HUES6 (cell line): ENCODE measurements around the gene KCNH1.

ENCODE experiments used
- H3K27ac ChIP-seq: 2 replicates; pipeline ENCODE4 v1.7.0; 2013; ENCODE audit warnings: low read depth, mild to moderate bottlenecking, low read length, inconsistent platforms
- H3K27me3 ChIP-seq: 2 replicates; pipeline ENCODE4 v1.6.1; 2013; ENCODE audit warnings: low read length; ENCODE audit not compliant: control insufficient read depth, insufficient read depth
- H3K36me3 ChIP-seq: 2 replicates; pipeline ENCODE4 v1.6.1; 2013; ENCODE audit warnings: low read length; ENCODE audit not compliant: control insufficient read depth, insufficient read depth
- H3K4me1 ChIP-seq: 2 replicates; pipeline ENCODE4 v1.6.1; 2013; ENCODE audit warnings: low read length; ENCODE audit not compliant: control insufficient read depth, insufficient read depth
- H3K4me3 ChIP-seq: 2 replicates; pipeline ENCODE4 v1.5.1; 2013; ENCODE audit warnings: low read depth, low read length
- H3K9ac ChIP-seq: one replicate; pipeline ENCODE4 v1.6.1; 2013; ENCODE audit warnings: mild to moderate bottlenecking, low read length
- H3K9me3 ChIP-seq: 2 replicates; pipeline ENCODE4 v1.6.1; 2013; ENCODE audit warnings: low read depth, low read length; ENCODE audit not compliant: control insufficient read depth, insufficient read depth

The KCNH1 gene

DNA sequence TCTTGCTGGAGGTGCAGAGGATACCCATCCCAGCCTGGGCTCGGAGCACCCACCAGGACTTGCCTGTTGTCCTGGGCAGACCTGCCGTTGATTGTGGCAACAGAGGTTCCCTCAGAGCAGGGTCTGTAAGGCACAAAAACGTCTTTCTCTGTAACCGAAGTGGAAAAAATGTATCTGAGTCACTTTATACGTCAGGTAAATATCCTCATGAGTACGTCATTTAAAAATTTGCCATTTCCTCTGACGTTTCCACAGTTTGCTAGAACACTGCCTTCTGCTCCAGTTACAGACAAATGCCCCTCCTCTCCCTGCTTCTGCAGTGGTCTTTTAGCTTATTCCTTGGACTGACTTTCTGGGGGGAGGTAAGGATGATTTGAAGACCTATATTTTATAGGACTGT, 478.4 kb downstream of the KCNH1 start:
- H3K36me3 ChIP-seq, result no peaks in the 10 kb centered on the region
- no peaks in the 10 kb centered on the region for H3K4me1 ChIP-seq
- no peak overlapping the region for H3K9ac ChIP-seq
- no peak overlapping the region for H3K4me3 ChIP-seq
- peaks cover 5% of the 10 kb centered on the region for H3K9me3 ChIP-seq
- no peak overlapping the region for H3K27ac ChIP-seq
- H3K27me3 ChIP-seq, result no peaks in the 10 kb centered on the region

DNA sequence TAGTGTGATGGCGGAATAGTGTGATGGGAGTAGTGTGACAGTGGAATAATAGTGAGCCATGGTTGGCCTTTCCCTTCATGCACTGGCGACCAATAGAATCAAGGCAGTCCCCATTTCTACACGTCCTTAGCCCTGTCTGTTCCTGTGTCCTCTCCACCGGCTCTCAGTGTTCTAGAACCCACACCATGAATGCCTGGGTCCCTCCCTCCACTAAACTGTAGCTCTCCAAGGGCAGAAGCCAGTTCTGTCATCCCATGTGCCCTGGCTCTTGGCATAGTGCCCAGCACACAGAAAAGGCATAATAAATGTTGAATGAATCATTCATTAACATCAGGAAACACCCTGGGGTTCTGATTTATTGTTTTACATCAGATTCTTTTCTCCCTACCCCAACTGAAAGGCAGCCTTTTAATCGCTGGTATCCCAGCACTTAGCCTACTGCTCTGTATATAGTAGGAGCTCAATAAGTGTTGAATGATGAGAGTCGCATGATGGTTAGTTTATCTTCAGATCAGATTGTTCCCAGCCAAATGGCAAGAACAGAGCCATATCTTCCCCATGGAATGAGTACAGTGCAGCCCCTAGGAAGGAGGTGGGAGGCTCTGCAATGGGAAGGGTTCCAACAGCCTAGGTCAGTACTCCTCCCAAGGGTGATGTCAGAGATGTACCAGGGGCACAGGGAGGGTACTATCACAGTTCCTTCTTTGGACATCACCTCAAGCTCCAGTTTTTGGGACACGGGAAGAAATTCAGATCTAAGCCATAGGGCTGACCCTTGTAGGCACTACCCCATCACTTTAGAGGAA, 479.6 kb downstream of the KCNH1 start:
- Histone ChIP-seq H3K9me3 (peaks cover 5% of the 10 kb centered on the region), H3K4me1 (no peaks in the 10 kb centered on the region), H3K4me3 (no peak overlapping the region), H3K27me3 (no peaks in the 10 kb centered on the region), H3K27ac (no peak overlapping the region), H3K9ac (no peak overlapping the region), H3K36me3 (no peaks in the 10 kb centered on the region)

DNA sequence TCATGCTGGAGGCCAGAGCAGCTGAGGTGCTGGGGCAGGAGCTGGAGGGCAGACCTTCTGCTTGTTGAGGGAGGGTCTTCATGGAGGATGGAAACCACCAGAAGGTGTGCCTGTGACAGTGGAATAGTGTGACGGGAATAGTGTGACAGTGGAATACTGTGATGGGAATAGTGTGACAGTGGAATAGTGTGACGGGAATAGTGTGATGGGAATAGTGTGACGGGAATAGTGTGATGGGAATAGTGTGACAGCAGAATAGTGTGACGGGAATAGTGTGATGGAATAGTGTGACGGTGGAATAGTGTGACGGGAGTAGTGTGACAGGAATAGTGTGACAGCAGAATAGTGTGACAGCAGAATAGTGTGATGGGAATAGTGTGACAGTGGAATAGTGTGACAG, 480.2 kb downstream of the KCNH1 start:
- Histone ChIP-seq H3K36me3 (no peaks in the 10 kb centered on the region), H3K9ac (no peak overlapping the region), H3K4me1 (no peaks in the 10 kb centered on the region), H3K9me3 (peaks cover 5% of the 10 kb centered on the region), H3K4me3 (no peak overlapping the region), H3K27me3 (no peaks in the 10 kb centered on the region), H3K27ac (no peak overlapping the region)

- no peak overlapping the region for H3K4me3 ChIP-seq
- H3K27me3 ChIP-seq, result no peaks in the 10 kb centered on the region
- no peaks in the 10 kb centered on the region for H3K4me1 ChIP-seq
- H3K9ac ChIP-seq, result no peak overlapping the region
- H3K36me3 ChIP-seq, result no peaks in the 10 kb centered on the region
- no peak overlapping the region for H3K27ac ChIP-seq
- H3K9me3 ChIP-seq, result peaks cover 5% of the 10 kb centered on the region
Measured at GRCh38 chr1:210652329-210652954, 481.5 kb downstream of the KCNH1 start.

- Histone ChIP-seq H3K4me1 (no peaks in the 10 kb centered on the region; the same call in 1 of the 2 replicates), H3K27me3 (no peaks in the 10 kb centered on the region), H3K36me3 (no peaks in the 10 kb centered on the region), H3K9ac (no peak overlapping the region), H3K4me3 (no peak overlapping the region), H3K27ac (no peak overlapping the region), H3K9me3 (peaks cover 5% of the 10 kb centered on the region)
Measured at GRCh38 chr1:210650403-210650802, 483.5 kb downstream of the KCNH1 start.

DNA sequence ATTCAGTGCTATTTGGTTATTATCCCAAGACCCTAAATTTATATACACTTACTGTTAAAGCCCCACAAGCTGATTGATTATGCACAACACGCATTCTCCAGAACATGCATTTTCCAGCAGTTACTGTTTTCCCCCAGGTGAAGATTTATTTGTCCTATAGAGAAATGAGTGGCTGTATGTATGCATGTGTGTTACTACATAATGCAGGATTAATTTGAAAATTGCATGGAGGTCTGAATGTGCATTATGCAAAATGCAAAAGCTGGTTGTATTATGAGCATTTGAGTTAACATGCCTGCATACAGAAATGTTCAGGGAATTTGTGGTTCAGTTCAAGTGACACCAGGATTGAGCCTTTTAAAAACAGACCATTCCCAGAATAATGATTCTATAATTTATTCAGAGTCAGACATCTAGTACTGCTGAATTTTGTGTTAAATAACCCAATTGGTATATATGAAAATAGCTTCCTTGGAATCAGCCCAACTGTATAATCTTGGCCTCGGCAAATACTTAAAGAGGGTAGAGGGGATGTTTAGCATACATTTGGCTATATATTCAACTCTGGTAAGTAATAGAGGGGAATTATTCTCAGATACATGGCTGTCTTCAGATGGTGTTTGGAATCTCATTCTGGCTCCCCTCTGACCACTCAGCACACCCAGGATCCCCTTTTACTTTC, 485.2 kb downstream of the KCNH1 start:
- no peak overlapping the region for H3K9ac ChIP-seq
- H3K9me3 ChIP-seq, result peaks cover 2% of the 10 kb centered on the region
- H3K36me3 ChIP-seq, result no peaks in the 10 kb centered on the region
- H3K27ac ChIP-seq, result no peak overlapping the region
- H3K4me1 ChIP-seq, result no peaks in the 10 kb centered on the region; the same call in 1 of the 2 replicates
- H3K27me3 ChIP-seq, result no peaks in the 10 kb centered on the region
- H3K4me3 ChIP-seq, result no peak overlapping the region

- no peak overlapping the region for H3K4me3 ChIP-seq
- no peaks in the 10 kb centered on the region for H3K27me3 ChIP-seq
- H3K36me3 ChIP-seq, result no peaks in the 10 kb centered on the region
- H3K27ac ChIP-seq, result no peak overlapping the region
- no peaks in the 10 kb centered on the region for H3K9me3 ChIP-seq
- H3K9ac ChIP-seq, result no peak overlapping the region
- no peaks in the 10 kb centered on the region; the same call in 1 of the 2 replicates for H3K4me1 ChIP-seq
Measured at GRCh38 chr1:210647406-210648333, 486.3 kb downstream of the KCNH1 start.

DNA sequence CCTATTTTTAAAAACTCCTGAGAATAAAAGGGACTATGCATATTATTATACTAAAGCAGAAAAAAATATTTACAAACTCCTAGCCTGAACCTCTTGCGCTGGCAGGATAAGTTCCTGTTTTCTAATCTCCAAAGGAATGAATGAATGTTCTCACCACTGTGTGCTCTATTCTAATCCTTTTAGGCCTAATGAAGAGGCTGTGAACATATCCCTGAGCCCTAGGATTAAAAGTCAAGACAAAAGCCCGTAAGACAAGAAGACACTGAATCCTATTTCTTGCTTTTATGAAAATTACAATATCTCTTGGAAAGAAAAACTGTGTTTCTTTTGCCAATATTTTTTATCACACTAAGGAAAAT, 487.7 kb downstream of the KCNH1 start:
- Histone ChIP-seq H3K4me1 (no peaks in the 10 kb centered on the region; the same call in 1 of the 2 replicates), H3K4me3 (no peak overlapping the region), H3K36me3 (no peaks in the 10 kb centered on the region), H3K27ac (no peak overlapping the region), H3K9me3 (no peaks in the 10 kb centered on the region), H3K27me3 (no peaks in the 10 kb centered on the region), H3K9ac (no peak overlapping the region)

- no peak overlapping the region for H3K27ac ChIP-seq
- H3K4me3 ChIP-seq, result no peak overlapping the region
- H3K9me3 ChIP-seq, result no peaks in the 10 kb centered on the region
- no peaks in the 10 kb centered on the region for H3K27me3 ChIP-seq
- no peaks in the 10 kb centered on the region; the same call in 1 of the 2 replicates for H3K4me1 ChIP-seq
- H3K9ac ChIP-seq, result no peak overlapping the region
- H3K36me3 ChIP-seq, result no peaks in the 10 kb centered on the region
Measured at GRCh38 chr1:210645582-210646257, 488.2 kb downstream of the KCNH1 start.

GRCh38 chr1:210641582-210641981, 492.4 kb downstream of the KCNH1 start:
- no peak overlapping the region for H3K27ac ChIP-seq
- H3K36me3 ChIP-seq, result no peaks in the 10 kb centered on the region

More at GRCh38 chr1:210641582-210641981, 492.4 kb downstream of the KCNH1 start:
- H3K27me3 ChIP-seq, result no peaks in the 10 kb centered on the region
- H3K4me1 ChIP-seq, result no peaks in the 10 kb centered on the region; the same call in 1 of the 2 replicates
- H3K9ac ChIP-seq, result no peak overlapping the region
- H3K9me3 ChIP-seq, result no peaks in the 10 kb centered on the region
- no peak overlapping the region for H3K4me3 ChIP-seq
